Hepatocyte (in vitro differentiated cells): ENCODE measurements around the gene CD302. TPM values are rescaled to one million over a fixed set of nuclear protein-coding genes. Genes with fewer than 3 reads are reported as not detected.
"Not testable (repeated sequence)": the region's sequence is repeated elsewhere in the genome, so short reads cannot be mapped to it uniquely, and the experiment has no call there.

Source experiments
- DNase-seq: peaks from one replicate; pipeline ENCODE4 v3.0.0-alpha.2; 2016; ENCODE audit warnings: low spot score
- H2AFZ ChIP-seq: fragments of 200-600 bp; sonication (generic); 2 replicates; pipeline ENCODE4 v1.6.0; 2016; ENCODE audit warnings: antibody characterized with exemption, mild to moderate bottlenecking
- H3K27ac ChIP-seq: fragments of 200-600 bp; sonication (generic); 2 replicates; pipeline ENCODE4 v1.5.1; 2016; ENCODE audit warnings: mild to moderate bottlenecking
- H3K27me3 ChIP-seq: fragments of 200-600 bp; sonication (generic); 2 replicates; pipeline ENCODE4 v1.6.1; 2016
- H3K36me3 ChIP-seq: fragments of 200-600 bp; sonication (generic); replicated peaks from 2 replicates; pipeline ENCODE4 v1.5.1; 2016; ENCODE audit warnings: low read depth; ENCODE audit not compliant: insufficient read depth
- H3K4me1 ChIP-seq: fragments of 200-600 bp; sonication (generic); 2 replicates; pipeline ENCODE4 v1.5.1; 2016; ENCODE audit warnings: mild to moderate bottlenecking, moderate library complexity; ENCODE audit not compliant: insufficient read depth
- H3K4me2 ChIP-seq: fragments of 200-600 bp; sonication (generic); 2 replicates; pipeline ENCODE4 v1.6.0; 2016
- H3K4me3 ChIP-seq: fragments of 200-600 bp; sonication (generic); 2 replicates; pipeline ENCODE4 v1.5.1; 2016; ENCODE audit warnings: mild to moderate bottlenecking
- H3K79me2 ChIP-seq: fragments of 200-600 bp; sonication (generic); 2 replicates; pipeline ENCODE4 v1.6.0; 2017; ENCODE audit warnings: mild to moderate bottlenecking
- H3K9me2 ChIP-seq: fragments of 200-600 bp; sonication (generic); replicated peaks from 2 replicates; pipeline ENCODE4 v1.6.0; 2017; ENCODE audit warnings: mild to moderate bottlenecking; ENCODE audit not compliant: insufficient read depth
- H3K9me3 ChIP-seq: fragments of 200-600 bp; sonication (generic); 2 replicates; pipeline ENCODE4 v1.5.1; 2016; ENCODE audit warnings: low read depth, mild to moderate bottlenecking
- H4K20me1 ChIP-seq: fragments of 200-600 bp; sonication (generic); 2 replicates; pipeline ENCODE4 v1.6.0; 2016; ENCODE audit warnings: mild to moderate bottlenecking; ENCODE audit not compliant: insufficient read depth, poor library complexity, severe bottlenecking
- EZH2 ChIP-seq: fragments of 200-600 bp; sonication (generic); IDR thresholded peaks from 2 replicates; pipeline ENCODE4 v1.6.1; 2016; ENCODE audit warnings: antibody characterized with exemption, mild to moderate bottlenecking, borderline replicate concordance
- EZH2phosphoT487 ChIP-seq: fragments of 200-600 bp; sonication (generic); IDR thresholded peaks from one replicate; pipeline ENCODE4 v1.6.1; 2018; ENCODE audit warnings: antibody characterized with exemption, mild to moderate bottlenecking, low read depth, moderate library complexity; ENCODE audit not compliant: unreplicated experiment, severe bottlenecking
- WGBS: methylation state at CpG from one replicate; pipeline ENCODE4 v1.1.6; 2016; ENCODE audit warnings: low lambda C conversion rate; ENCODE audit errors: missing lambda C conversion rate; 5-methylcytosine and 5-hydroxymethylcytosine counted together
- polyA plus RNA-seq: library from polyadenylated mRNA; unstranded; fragments of >200 nt; fragmentation: Nextera tagmentation; extraction: Ambion mirVana; gene quantifications from 2 replicates; pipeline ENCODE4 v1.2.1, GENCODE V29; 2016
- total RNA-seq: library from RNA; depleted of rRNA; stranded (reverse); fragments of >200 nt; gene quantifications from 2 replicates; pipeline ENCODE4 v1.2.3, GENCODE V29; 2014
- TF ChIP-seq, protein P1 (sequence below): fragments of 200-600 bp; sonication (generic); IDR thresholded peaks from 2 replicates; pipeline ENCODE4 v1.5.1; 2016; ENCODE audit warnings: antibody characterized with exemption, mild to moderate bottlenecking; ENCODE audit not compliant: poor library complexity

CD302 gene
- total and polyA plus RNA-seq, 2 experiments from 2014 or later, result 7.1 to 26.0 TPM

DNA sequence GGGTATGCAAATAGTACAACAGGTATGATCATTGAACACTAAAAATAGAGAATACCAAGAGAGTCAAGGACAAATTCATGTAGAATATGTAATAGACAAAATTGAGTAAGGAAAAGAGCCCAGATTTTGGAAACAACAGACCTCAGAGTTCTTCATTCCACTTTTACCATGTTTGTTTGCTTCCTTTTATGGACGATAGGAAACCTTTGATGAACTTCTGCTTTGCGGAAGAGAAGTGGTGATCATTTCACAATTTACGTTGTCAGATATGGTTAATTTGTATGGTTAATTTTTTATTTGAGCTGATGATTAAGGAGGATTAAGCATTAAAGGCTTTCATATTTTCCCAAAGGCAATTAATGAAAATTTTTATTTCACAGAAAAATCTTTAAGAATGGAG is 69.4 kb downstream of the CD302 start:
- Histone ChIP-seq H3K79me2 (peaks cover 98% of the 10 kb centered on the region), H3K27me3 (no peaks in the 10 kb centered on the region)

DNA sequence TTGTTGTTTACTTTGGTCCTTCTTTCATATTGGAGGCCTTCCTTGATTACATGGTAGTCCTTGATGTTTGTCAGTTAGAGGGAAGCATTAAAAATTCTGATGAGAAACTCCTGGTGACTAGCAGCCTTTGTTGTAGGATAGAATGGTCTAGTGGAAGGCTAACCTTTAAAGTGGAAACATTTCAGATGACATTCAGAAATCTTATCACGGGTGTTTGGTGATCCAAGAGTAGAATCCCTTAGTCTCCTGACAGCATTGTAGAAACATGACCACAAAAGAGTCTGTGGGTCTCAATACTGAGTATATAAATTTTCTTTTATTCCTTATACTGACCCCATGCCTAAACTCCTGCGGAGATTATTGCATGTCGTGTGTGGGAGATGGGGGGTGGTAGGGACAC is 72.3 kb downstream of the CD302 start:
- Histone ChIP-seq H3K9me2 (no peaks in the 10 kb centered on the region), H3K4me3 (no peak overlapping the region), H3K79me2 (peaks cover 100% of the 10 kb centered on the region), H3K9me3 (no peaks in the 10 kb centered on the region), H3K36me3 (peaks cover 2% of the 10 kb centered on the region), H3K27me3 (no peaks in the 10 kb centered on the region), H3K27ac (no peak overlapping the region), H2AFZ (no peak overlapping the region), H3K4me1 (peaks cover 5% of the 10 kb centered on the region), H3K4me2 (no peak overlapping the region), H4K20me1 (peaks cover 100% of the 10 kb centered on the region)
- WGBS, result 91% methylated on average over 3 of the region's 3 CpGs
- DNase-seq, result no peak
- TF ChIP-seq EZH2phosphoT487, result no peak
- TF ChIP-seq, protein P1, sequence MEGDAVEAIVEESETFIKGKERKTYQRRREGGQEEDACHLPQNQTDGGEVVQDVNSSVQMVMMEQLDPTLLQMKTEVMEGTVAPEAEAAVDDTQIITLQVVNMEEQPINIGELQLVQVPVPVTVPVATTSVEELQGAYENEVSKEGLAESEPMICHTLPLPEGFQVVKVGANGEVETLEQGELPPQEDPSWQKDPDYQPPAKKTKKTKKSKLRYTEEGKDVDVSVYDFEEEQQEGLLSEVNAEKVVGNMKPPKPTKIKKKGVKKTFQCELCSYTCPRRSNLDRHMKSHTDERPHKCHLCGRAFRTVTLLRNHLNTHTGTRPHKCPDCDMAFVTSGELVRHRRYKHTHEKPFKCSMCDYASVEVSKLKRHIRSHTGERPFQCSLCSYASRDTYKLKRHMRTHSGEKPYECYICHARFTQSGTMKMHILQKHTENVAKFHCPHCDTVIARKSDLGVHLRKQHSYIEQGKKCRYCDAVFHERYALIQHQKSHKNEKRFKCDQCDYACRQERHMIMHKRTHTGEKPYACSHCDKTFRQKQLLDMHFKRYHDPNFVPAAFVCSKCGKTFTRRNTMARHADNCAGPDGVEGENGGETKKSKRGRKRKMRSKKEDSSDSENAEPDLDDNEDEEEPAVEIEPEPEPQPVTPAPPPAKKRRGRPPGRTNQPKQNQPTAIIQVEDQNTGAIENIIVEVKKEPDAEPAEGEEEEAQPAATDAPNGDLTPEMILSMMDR, result no peak
- TF ChIP-seq EZH2, result no peak

More for the DNA sequence above, 69.4 kb downstream of the CD302 start:
- WGBS, result 87% methylated on average over 3 of the region's 3 CpGs
- DNase-seq, result no peak
- no peak overlapping the region for H3K27ac ChIP-seq
- H3K4me3 ChIP-seq, result no peak overlapping the region
- no peaks in the 10 kb centered on the region for H3K9me2 ChIP-seq
- H3K4me1 ChIP-seq, result no peaks in the 10 kb centered on the region
- no peaks in the 10 kb centered on the region for H3K9me3 ChIP-seq
- H3K36me3 ChIP-seq, result peaks cover 2% of the 10 kb centered on the region
- no peak overlapping the region for H3K4me2 ChIP-seq
- no peak overlapping the region for H2AFZ ChIP-seq
- no peak for TF ChIP-seq EZH2
- TF ChIP-seq, protein P1, result no peak
- TF ChIP-seq EZH2phosphoT487, result no peak
- H4K20me1 ChIP-seq, result peaks cover 90% of the 10 kb centered on the region

DNA sequence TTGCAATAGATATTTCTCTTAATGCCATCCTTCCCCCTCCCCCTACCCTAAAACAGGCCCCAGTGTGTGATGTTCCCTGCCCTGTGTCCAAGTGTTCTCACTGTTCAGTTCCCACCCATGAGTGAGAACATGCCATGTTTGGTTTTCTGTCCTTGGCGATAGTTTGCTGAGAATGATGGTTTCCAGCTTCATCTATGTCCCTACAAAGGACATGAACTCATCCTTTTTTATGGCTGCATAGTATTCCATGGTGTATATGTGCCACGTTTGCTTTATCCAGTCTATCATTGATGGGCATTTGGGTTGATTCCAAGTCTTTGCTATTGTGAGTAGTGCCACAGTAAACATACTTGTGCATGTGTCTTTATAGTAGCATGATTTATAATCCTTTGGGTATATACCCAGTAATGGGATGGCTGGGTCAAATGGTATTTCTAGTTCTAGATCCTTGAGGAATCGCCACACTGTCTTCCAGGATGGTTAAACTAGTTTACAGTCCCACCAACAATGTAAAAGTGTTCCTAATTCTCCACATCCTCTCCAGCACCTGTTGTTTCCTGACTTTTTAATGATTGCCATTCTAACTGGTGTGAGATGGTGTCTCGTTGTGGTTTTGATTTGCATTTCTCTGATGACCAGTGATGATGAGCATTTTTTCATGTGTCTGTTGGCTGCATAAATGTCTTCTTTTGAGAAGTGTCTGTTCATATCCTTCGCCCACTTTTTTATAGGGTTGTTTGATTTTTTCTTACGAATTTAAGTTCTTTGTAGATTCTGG is 73.0 kb downstream of the CD302 start:
- H3K36me3 ChIP-seq, H3K4me2 ChIP-seq, H3K27me3 ChIP-seq, H3K27ac ChIP-seq, H3K4me3 ChIP-seq, H3K9me3 ChIP-seq, DNase-seq, H3K4me1 ChIP-seq, H2AFZ ChIP-seq, H3K9me2 ChIP-seq: not testable (repeated sequence)
- Histone ChIP-seq H4K20me1 (peaks cover 100% of the 10 kb centered on the region), H3K79me2 (peaks cover 100% of the 10 kb centered on the region)
- 96% methylated on average over 6 of the region's 6 CpGs for WGBS

DNA sequence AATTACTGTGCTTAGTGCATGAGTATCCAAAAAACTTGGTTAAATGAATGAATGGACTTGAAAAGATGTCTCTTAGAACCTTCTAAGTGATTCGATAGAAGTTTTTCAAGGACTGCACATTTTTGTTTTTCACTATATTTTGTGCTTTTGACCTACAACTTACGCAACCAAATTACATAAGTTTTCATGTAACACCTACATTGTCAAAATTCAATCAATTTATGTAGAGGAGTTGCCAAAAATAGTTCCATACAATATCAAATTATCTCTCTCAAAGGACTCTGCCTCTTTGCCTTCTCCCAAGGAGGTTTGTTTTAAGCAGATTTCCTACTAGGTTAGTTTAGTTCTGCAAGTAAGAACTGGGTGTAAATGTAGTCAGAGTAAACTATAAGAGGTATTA is 75.4 kb downstream of the CD302 start:
- H3K4me1 ChIP-seq, result peaks cover 5% of the 10 kb centered on the region
- no peak for DNase-seq
- no peak overlapping the region for H3K27ac ChIP-seq
- H3K4me2 ChIP-seq, result no peak overlapping the region
- peaks cover 100% of the 10 kb centered on the region for H4K20me1 ChIP-seq
- WGBS, result 98% methylated on average over 2 of the region's 2 CpGs
- no peak overlapping the region for H2AFZ ChIP-seq
- no peaks in the 10 kb centered on the region for H3K27me3 ChIP-seq
- no peak overlapping the region for H3K4me3 ChIP-seq
- TF ChIP-seq EZH2phosphoT487, result no peak
- TF ChIP-seq EZH2, result no peak
- TF ChIP-seq, protein P1, result no peak
- H3K9me2 ChIP-seq, result no peaks in the 10 kb centered on the region
- peaks cover 100% of the 10 kb centered on the region for H3K79me2 ChIP-seq
- H3K9me3 ChIP-seq, result no peaks in the 10 kb centered on the region
- no peaks in the 10 kb centered on the region for H3K36me3 ChIP-seq
